HL-60 (cell line): ENCODE measurements around the gene CWH43.

ENCODE experiments used
- DNase-seq, 2 experiments: peaks; one replicate each; pipeline ENCODE4 v3.0.0-alpha.2; 2010 to 2020; ENCODE audit warnings: low read depth in 1 of 2, low spot score in 1 of 2
- H3K27ac ChIP-seq: fragments of 250-450 bp; sonication (Bioruptor Pico); replicated peaks from 2 replicates; pipeline ENCODE4 v1.5.1; 2020; ENCODE audit warnings: mild to moderate bottlenecking, moderate library complexity
- H3K27me3 ChIP-seq: fragments of 250-450 bp; sonication (Bioruptor Pico); 2 replicates; pipeline ENCODE4 v1.5.1; 2021; ENCODE audit warnings: mild to moderate bottlenecking, moderate library complexity; ENCODE audit not compliant: insufficient read depth, poor library complexity, severe bottlenecking
- H3K4me3 ChIP-seq: replicated peaks from 2 replicates; pipeline ENCODE4 v1.5.1; 2011; ENCODE audit warnings: mild to moderate bottlenecking, control low read depth, low read length; ENCODE audit not compliant: insufficient read depth
- CTCF ChIP-seq: IDR thresholded peaks from one replicate; pipeline ENCODE4 v1.5.1; 2011; ENCODE audit warnings: low read length, control low read depth, inconsistent platforms; ENCODE audit not compliant: insufficient read depth
- GABPA ChIP-seq: IDR thresholded peaks from 2 replicates; pipeline ENCODE4 v1.6.1; 2012; ENCODE audit warnings: low read depth
- POLR2AphosphoS5 ChIP-seq: IDR thresholded peaks from 2 replicates; pipeline ENCODE4 v1.6.1; 2012; ENCODE audit warnings: low read depth
- REST ChIP-seq: IDR thresholded peaks from 2 replicates; pipeline ENCODE4 v1.6.1; 2012; ENCODE audit warnings: low read depth; ENCODE audit not compliant: insufficient replicate concordance
- SPI1 ChIP-seq: IDR thresholded peaks from 2 replicates; pipeline ENCODE4 v1.6.1; 2012; ENCODE audit warnings: low read depth, mild to moderate bottlenecking, borderline replicate concordance

Gene CWH43

GRCh38 chr4:48989461-48990203 is 3.6 kb downstream of the CWH43 start:
- no peak for TF ChIP-seq CTCF
- no peak for TF ChIP-seq GABPA
- TF ChIP-seq SPI1, result no peak
- TF ChIP-seq REST, result no peak
- TF ChIP-seq POLR2AphosphoS5, result no peak
- DNase-seq, result no peak
- H3K27ac ChIP-seq, result no peak overlapping the region
- peaks cover 17% of the 10 kb centered on the region for H3K27me3 ChIP-seq
- no peak overlapping the region for H3K4me3 ChIP-seq

GRCh38 chr4:48991357-48991756 is 5.3 kb downstream of the CWH43 start:
- no peak for TF ChIP-seq GABPA
- no peak for TF ChIP-seq SPI1
- no peak for TF ChIP-seq POLR2AphosphoS5
- no peak for TF ChIP-seq REST
- TF ChIP-seq CTCF, result no peak
- Histone ChIP-seq H3K27me3 (peaks cover 9% of the 10 kb centered on the region), H3K27ac (no peak overlapping the region), H3K4me3 (no peak overlapping the region)
- DNase-seq, result no peak

GRCh38 chr4:48997962-48998361 is 11.9 kb downstream of the CWH43 start:
- H3K4me3 ChIP-seq, result no peak overlapping the region
- TF ChIP-seq GABPA (no peak), REST (no peak), POLR2AphosphoS5 (no peak), SPI1 (no peak), CTCF (no peak)
- DNase-seq, result no peak
- H3K27me3 ChIP-seq, result no peaks in the 10 kb centered on the region
- no peak overlapping the region for H3K27ac ChIP-seq
